HG02759 (cell line): ENCODE data around the gene PHF21A.
A peak's percentile ranks its signal among the peaks of the same experiment; 100 is the strongest.

Experiments
- ATAC-seq: cut with Tn5 transposase; IDR thresholded peaks from one replicate; pipeline ENCODE4 v1.9.1; 2021; ENCODE audit warnings: mild to moderate bottlenecking, moderate library complexity; ENCODE audit not compliant: unreplicated experiment

Gene PHF21A

GRCh38 chr11:46121301-46121723 is at the start of gene PHF21A:
Gene PHF21A, minus strand, starts transcription at chr11:46121454. Its CDS starts 37,235 bp downstream, at chr11:46084219.
- peak; percentile 65 for ATAC-seq

GRCh38 chr11:46170797-46171196 is 49.5 kb upstream of the PHF21A start:
- no peak for ATAC-seq

GRCh38 chr11:46162700-46163099 is 41.4 kb upstream of the PHF21A start:
- ATAC-seq: no peak

DNA sequence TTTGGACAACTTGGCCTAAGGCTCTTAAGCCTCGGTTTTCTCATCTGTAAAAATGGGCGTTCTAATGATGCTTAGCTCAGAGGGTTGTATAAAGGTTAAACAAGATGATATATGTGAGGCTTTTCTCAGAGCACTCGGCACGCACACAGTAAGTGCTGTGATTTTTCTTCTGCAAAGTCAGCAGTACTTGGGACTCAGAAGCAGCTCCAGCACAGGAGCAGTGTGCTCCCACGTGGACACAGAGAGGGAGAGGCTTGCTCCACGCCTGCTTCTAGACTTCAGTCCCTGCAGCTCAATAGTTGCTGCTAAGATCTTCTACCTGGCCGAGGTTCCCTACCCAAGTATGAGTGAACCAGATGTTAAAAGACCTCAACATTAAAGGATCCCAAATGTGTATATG is 39.9 kb upstream of the PHF21A start:
- no peak for ATAC-seq

GRCh38 chr11:46160100-46160499 is 38.8 kb upstream of the PHF21A start:
- no peak for ATAC-seq

GRCh38 chr11:46159680-46160079 is 38.4 kb upstream of the PHF21A start:
- ATAC-seq: no peak

GRCh38 chr11:46149826-46150225 is 28.6 kb upstream of the PHF21A start:
- ATAC-seq: no peak

DNA sequence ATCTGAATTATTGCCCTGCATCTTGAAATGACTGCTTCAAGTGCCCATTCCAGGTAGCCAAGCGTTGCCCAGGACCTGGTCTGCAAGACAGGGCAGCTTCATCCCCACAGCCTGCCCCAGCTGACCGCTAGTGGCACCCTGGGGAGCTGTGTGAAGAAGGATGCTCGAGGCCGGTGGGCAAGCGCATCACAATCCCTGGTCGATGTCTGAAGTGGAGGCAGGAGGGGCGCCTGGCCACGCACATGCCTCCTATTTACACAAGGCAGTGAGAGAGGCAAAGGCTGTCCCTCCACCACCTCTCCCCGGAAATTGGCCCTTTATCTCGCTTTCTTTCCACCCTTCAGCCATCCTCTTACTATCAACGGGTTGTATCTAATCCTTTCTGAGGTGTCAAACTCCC is 28.1 kb upstream of the PHF21A start:
- no peak for ATAC-seq

DNA sequence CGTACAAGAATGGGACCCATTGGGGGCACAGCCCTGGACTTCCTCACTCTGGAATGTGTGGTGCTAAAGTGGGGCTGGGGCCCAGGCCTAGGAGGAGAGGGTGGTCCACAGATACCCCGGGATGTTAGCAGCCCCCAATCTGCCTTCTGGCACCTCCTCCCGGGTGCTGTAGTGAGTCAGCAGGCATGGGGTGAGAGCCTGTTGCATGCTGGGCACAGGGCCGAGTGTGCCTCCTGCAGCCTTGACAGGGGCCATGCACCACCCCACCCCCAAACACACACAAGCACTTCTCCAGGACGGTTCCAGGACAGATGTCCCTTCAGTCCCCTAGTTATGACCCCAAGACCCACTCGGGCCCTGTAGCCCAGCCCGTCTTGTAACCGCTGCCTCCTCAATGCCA is 23.5 kb upstream of the PHF21A start:
- no peak for ATAC-seq

GRCh38 chr11:46143049-46143806 is 22.0 kb upstream of the PHF21A start:
- no peak for ATAC-seq

GRCh38 chr11:46142561-46142960 is 21.3 kb upstream of the PHF21A start:
- ATAC-seq: no peak

DNA sequence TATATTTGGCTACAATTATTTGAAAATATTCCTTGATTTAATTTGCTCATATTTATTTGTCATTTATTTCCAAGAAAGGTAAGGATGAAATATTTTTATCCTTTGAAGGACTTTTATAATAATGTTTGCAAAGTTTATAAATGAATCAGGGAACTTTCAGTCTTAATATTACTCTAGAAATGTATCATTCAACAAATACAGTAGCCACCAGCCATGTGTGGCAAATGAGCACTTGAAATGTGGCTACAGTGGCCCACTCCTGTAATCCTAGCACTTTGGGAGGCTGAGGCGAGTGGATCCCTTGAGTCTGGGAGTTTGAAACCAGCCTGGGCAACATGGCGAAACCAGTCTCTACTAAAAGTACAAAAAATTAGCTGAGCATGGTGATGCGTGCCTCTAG is 20.3 kb upstream of the PHF21A start:
- no peak for ATAC-seq

DNA sequence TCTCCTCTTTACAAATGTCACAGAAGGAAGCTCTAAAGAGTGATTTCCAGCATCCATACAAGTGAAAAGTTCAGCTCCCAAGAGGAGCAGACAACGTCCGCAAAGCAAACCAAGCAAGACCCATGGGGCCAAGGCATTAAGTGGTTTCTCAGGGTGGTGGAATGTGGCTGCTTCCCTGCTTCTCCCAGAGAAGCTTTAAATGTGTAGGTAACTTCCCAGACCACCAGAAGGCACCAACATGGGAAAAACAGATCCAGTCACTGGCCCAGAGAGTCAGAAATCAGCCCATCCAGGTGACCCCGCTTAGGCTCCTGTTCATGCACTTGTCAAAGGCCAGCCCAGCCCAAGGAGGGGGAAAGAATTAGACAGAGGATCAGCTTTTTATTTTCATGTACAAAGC is 13.3 kb upstream of the PHF21A start:
- ATAC-seq: no peak

- ATAC-seq: no peak
These were observed 12.8 kb upstream of the PHF21A start for GRCh38 chr11:46134061-46134460.

DNA sequence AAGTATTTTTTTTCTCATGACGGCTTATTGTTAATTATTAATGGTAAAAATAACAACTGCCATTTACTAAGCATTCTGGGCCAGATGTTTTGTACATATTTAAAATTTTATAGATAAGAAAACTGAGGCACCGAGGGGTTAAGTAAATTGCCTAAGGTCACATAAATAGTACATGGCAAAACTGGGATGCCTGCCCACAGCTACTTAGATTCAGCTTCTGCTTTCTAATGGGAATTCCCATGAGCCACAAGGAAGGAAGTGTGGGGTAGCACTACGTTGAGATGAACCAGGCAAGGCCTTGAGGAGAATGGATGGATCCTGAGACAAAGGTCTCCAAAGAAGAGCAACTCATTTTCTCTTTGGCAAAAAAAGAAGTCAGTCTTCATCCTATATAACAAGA is 11.9 kb upstream of the PHF21A start:
- ATAC-seq: no peak

DNA sequence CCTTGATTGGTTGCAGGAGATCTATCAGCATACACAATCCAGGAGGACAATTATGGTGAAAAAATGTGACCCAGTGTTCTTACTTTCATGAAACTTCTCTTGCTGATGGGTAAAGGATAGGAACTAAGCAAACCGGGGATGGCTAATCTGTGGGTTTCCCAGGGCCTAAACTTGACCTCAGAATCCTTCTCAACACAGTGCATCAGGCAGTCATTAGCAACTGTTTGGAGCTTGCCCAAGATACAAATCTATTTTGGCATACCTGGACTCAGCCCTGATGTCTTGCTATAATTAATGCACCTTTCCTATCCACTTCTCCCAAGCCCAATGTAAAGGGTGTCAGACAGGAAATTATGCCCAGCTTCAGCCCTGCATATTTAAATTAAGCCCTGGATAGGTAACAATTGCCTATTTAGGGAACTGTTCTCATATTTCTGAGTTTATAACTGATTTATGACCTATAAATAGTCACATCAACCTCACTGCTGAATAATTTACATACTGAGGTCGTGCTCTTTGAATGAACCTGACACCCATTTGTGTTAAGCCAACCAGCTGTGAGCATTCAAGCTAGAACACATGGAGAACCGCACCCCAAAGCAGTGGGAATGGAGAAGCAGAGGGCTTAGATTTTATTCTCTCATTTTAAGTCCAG is 9.2 kb upstream of the PHF21A start:
- no peak for ATAC-seq

GRCh38 chr11:46129133-46129532 is 7.9 kb upstream of the PHF21A start:
- no peak for ATAC-seq

DNA sequence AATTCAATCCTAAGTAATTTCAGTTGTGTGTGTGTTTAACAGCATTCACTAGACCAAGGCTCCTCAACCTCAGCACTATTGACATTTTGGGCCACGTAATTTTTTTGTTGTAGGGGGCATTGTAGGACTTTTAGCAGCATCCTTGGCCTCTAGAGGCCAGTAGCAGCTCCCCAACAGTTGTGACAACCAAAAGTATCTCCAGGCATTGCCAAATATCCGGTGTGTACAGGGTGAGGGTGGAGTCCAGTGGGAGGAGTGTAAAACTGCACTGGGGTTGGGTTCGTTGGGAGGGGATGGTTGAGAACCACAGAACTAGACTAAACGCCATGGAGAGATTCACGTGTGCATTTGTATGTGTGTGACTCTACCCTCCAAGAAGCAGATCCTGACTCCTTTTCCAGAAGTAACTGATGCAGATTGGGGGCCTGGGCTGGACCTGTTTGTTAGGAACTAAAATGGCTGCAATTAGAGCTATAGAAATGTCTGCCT is 5.9 kb upstream of the PHF21A start:
- ATAC-seq: peak; percentile 74

DNA sequence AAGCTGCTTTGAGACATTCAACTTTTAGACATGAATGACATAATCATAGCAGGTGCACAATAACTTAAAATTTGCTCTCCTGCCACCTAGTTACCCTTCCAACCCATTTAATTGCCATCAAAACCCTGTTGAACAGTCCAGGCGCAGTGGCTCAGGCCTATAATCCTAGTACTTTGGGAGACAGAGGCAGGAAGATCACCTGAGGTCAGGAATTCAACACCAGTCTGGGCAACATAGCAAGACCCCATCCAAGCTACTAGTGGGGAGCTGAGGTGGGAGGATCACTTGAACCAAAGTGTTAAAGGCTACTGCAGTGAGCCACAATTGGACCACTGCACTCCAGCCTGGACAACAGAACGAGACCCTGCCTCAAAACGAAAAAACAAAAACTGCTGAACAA is 4.0 kb upstream of the PHF21A start:
- no peak for ATAC-seq

DNA sequence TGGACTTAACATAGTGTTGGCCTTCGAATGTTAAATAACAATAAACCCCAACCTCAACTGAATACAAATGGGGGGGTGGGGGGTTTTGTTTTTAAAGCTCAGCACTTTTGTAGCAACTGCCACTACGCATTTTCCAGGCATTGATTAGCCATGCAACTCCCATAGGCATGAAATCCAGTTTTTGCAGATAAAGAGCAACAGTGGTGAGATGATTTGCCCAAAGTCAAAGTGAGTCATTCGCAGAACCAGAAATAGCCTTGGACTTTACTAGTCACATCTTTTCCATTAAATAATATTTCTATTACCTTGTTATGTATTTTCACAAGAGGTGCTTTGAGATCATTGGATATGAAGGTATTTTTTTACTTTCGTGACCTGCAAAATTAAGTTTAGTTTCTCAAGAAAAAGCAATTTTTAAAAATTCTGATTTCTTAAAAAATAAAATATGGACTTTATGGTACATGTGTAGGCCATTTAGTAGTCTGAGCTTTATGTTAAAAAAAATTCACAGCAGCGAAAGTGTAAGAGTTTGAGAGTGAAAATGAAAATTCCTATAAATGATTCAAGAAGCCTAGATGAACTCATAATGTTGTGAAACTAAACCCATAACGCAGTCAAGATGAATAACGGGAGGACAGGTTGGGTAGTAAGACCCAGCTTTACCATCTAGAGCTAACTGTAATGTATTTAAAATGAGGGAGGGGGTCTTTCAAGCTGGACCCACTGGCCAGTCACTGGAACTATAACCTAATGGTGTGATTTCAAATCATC is 1.9 kb upstream of the PHF21A start:
- no peak for ATAC-seq

GRCh38 chr11:46121724-46122477 is 647 bp upstream of the PHF21A start:
- ATAC-seq: peak; percentile 53
